Activated B cell treated with CpG ODN at 0.5 μM for 24 hours (primary cell): ENCODE results near the gene FGF6. TPM values are rescaled to one million over a fixed set of nuclear protein-coding genes. Genes with fewer than 3 reads are reported as not detected.

ENCODE experiments used
- ATAC-seq: fragments of 200-7000 bp; cut with Tn5 transposase; one replicate; pipeline ENCODE4 v1.10.0; 2021; ENCODE audit warnings: low read depth, mild to moderate bottlenecking, moderate library complexity
- CTCF ChIA-PET: fragments of 350-600 bp; sonication (Branson Sonifier 250); formaldehyde crosslinking; loops from one replicate; lab custom pipeline; 2021; ENCODE audit warnings: antibody characterized with exemption; lab: Charles Lee
- POLR2A ChIA-PET: fragments of 350-600 bp; sonication (Branson Sonifier 250); formaldehyde crosslinking; loops from one replicate; lab custom pipeline; 2021; ENCODE audit warnings: antibody characterized with exemption; lab: Charles Lee
- DNase-seq: peaks from one replicate; pipeline ENCODE4 v3.0.0; 2022
- H3K27ac Mint-ChIP-seq: one replicate; pipeline ENCODE4 v1.8.0; 2020; ENCODE audit warnings: mixed read lengths
- H3K27me3 Mint-ChIP-seq: one replicate; pipeline ENCODE4 v1.8.0; 2021; ENCODE audit warnings: mixed read lengths
- H3K36me3 Mint-ChIP-seq: one replicate; pipeline ENCODE4 v1.8.0; 2021; ENCODE audit warnings: low read depth, mixed read lengths
- H3K4me1 Mint-ChIP-seq: one replicate; pipeline ENCODE4 v1.8.0; 2021; ENCODE audit warnings: mixed read lengths
- H3K4me3 Mint-ChIP-seq: one replicate; pipeline ENCODE4 v1.8.0; 2020; ENCODE audit warnings: mild to moderate bottlenecking, mixed read lengths
- H3K9me3 Mint-ChIP-seq: one replicate; pipeline ENCODE4 v1.8.0; 2020; ENCODE audit warnings: mixed read lengths
- CTCF ChIP-seq: fragments of 200-600 bp; IDR thresholded peaks from one replicate; pipeline ENCODE4 v1.8.0; 2022; ENCODE audit warnings: antibody characterized with exemption, mild to moderate bottlenecking
- intact Hi-C: fragments of 100-400 bp; cut with micrococcal nuclease; formaldehyde crosslinking; loops from one replicate; pipeline ENCODE4 v1.15.1; 2024
- total RNA-seq: library from RNA; stranded (reverse); gene quantifications from 2 replicates; pipeline ENCODE4 v1.2.3, GENCODE V29; 2022

Gene FGF6
- total RNA-seq, 1 donor from 2014 or later: not detected

- POLR2A ChIA-PET: interaction anchor here (0.7 kb wide), 1 partner anchor 115 kb away, joined by 3 read pairs; no protein-coding TSS in a partner anchor
- peak overlapping the region; percentile 66 for H3K4me3 Mint-ChIP-seq
These were observed 5.9 kb downstream of the FGF6 start for GRCh38 chr12:4439736-4440135.

GRCh38 chr12:4438834-4439596, 6.6 kb downstream of the FGF6 start:
- CTCF ChIA-PET: interaction anchor here (1.2 kb wide), 1 partner anchor 17 kb away, joined by 4 read pairs; no protein-coding TSS in a partner anchor
- Mint-ChIP-seq H3K4me3 (peak overlapping the region; percentile 66), H3K27me3 (peaks cover 7% of the 10 kb centered on the region), H3K36me3 (no peaks in the 10 kb centered on the region), H3K9me3 (no peaks in the 10 kb centered on the region), H3K27ac (peak overlapping the region; percentile 19), H3K4me1 (peaks cover 34% of the 10 kb centered on the region)
- DNase-seq (no peak), ATAC-seq (peak; percentile 57)
- POLR2A ChIA-PET: no interaction called here
- no peak for TF ChIP-seq CTCF
- intact Hi-C loops: no loop called here

More at GRCh38 chr12:4439736-4440135, 5.9 kb downstream of the FGF6 start:
- no peak for DNase-seq
- Mint-ChIP-seq H3K36me3 (no peaks in the 10 kb centered on the region), H3K27me3 (peaks cover 10% of the 10 kb centered on the region), H3K4me1 (peaks cover 27% of the 10 kb centered on the region), H3K9me3 (no peaks in the 10 kb centered on the region), H3K27ac (peak overlapping the region; percentile 35)
- CTCF ChIA-PET: interaction anchor here (1.2 kb wide), 1 partner anchor 18 kb away, joined by 4 read pairs; no protein-coding TSS in a partner anchor
- intact Hi-C loops: no loop called here
- no peak for ATAC-seq
- no peak for TF ChIP-seq CTCF

GRCh38 chr12:4435537-4435936, 10.1 kb downstream of the FGF6 start:
- H3K36me3 Mint-ChIP-seq: no peaks in the 10 kb centered on the region
- no peak for ATAC-seq
- H3K27me3 Mint-ChIP-seq: no peaks in the 10 kb centered on the region
- intact Hi-C loops: no loop called here
- ChIA-PET POLR2A (no interaction called here), CTCF (no interaction called here)
- H3K9me3 Mint-ChIP-seq: no peaks in the 10 kb centered on the region
- no peak for DNase-seq
- H3K4me3 Mint-ChIP-seq: no peak overlapping the region
- TF ChIP-seq CTCF: no peak
- no peak overlapping the region for H3K27ac Mint-ChIP-seq
- H3K4me1 Mint-ChIP-seq: peaks cover 38% of the 10 kb centered on the region

GRCh38 chr12:4434706-4435425, 10.7 kb downstream of the FGF6 start:
- TF ChIP-seq CTCF: no peak
- peaks cover 36% of the 10 kb centered on the region for H3K4me1 Mint-ChIP-seq
- DNase-seq (no peak), ATAC-seq (peak; percentile 60)
- H3K9me3 Mint-ChIP-seq: no peaks in the 10 kb centered on the region
- no peaks in the 10 kb centered on the region for H3K36me3 Mint-ChIP-seq
- POLR2A ChIA-PET: no interaction called here
- CTCF ChIA-PET: no interaction called here
- H3K4me3 Mint-ChIP-seq: no peak overlapping the region
- H3K27me3 Mint-ChIP-seq: no peaks in the 10 kb centered on the region
- H3K27ac Mint-ChIP-seq: peak overlapping the region; percentile 50
- intact Hi-C loops: no loop called here

- Mint-ChIP-seq H3K4me1 (peaks cover 30% of the 10 kb centered on the region), H3K9me3 (no peaks in the 10 kb centered on the region), H3K27ac (no peak overlapping the region), H3K27me3 (no peaks in the 10 kb centered on the region), H3K36me3 (no peaks in the 10 kb centered on the region), H3K4me3 (no peak overlapping the region)
- no peak for ATAC-seq
- intact Hi-C loops: no loop called here
- ChIA-PET POLR2A (no interaction called here), CTCF (no interaction called here)
- no peak for DNase-seq
- no peak for TF ChIP-seq CTCF
These were observed 11.3 kb downstream of the FGF6 start for GRCh38 chr12:4434301-4434700.
